ENCODE data around the gene PIK3R5.

The PIK3R5 gene

DNA sequence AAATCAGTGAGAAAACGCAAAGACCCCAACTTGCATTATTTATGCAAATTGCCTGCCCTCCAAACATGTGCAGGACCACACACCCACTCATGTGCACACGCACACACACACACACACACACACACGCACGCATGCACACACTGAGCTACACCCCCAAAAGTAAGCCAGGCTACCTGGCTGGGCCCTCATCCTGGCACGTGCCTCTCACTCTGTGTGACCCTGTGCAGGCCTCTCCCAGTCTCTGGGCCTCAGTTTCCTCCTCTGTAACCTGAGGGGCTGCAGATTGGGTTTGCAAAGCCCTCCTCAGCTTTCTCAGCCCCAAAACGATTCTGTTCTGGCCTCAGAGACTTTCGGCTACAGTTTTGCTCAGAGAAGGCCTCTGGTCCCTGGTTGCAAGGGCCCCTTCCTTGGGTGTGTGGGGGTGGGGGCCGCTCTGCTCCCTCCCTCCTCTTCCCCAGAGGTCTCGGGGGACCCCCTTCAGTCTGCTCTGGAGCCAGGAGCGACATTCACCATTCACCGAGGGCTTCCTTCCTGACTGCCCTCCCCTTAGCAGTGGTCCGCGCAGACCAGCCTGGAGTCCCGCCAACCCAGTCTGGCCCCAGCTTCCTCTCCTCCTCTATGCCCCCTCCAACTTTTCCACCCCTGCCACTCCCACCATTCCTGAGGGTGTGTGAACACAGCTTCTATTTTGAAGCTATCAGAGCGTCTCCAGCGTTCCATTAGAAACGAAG lies 92.6 kb downstream of the PIK3R5 start:
- Histone ChIP-seq H4K20me1 (ENCODE audit: low read depth, low read length) (no peaks in the 10 kb centered on the region), H3K4me3 (ENCODE audit: insufficient read depth, low read length, poor library complexity, severe bottlenecking) (no peak overlapping the region), H3F3A (ENCODE audit: insufficient read depth) (no peaks in the 10 kb centered on the region), H3K27ac (ENCODE audit: low read depth, low read length) (no peak overlapping the region), H3K4me2 (ENCODE audit: low read depth, low read length, poor library complexity, severe bottlenecking) (no peak overlapping the region), H3K36me3 (ENCODE audit: low read length) (no peaks in the 10 kb centered on the region), H3K27me3 (ENCODE audit: low read length) (no peaks in the 10 kb centered on the region), H3K9ac (ENCODE audit: low read length) (no peak overlapping the region), H3K9me2 (replicated peaks; ENCODE audit: insufficient read depth, low read length) (no peaks in the 10 kb centered on the region), H2AFZ (ENCODE audit: low read depth, low read length, severe bottlenecking) (no peak overlapping the region), H3K79me2 (ENCODE audit: insufficient read depth, low read length) (no peaks in the 10 kb centered on the region), H3K9me3 (ENCODE audit: insufficient read depth, low read length) (no peaks in the 10 kb centered on the region)
- TF ChIP-seq, protein P1, sequence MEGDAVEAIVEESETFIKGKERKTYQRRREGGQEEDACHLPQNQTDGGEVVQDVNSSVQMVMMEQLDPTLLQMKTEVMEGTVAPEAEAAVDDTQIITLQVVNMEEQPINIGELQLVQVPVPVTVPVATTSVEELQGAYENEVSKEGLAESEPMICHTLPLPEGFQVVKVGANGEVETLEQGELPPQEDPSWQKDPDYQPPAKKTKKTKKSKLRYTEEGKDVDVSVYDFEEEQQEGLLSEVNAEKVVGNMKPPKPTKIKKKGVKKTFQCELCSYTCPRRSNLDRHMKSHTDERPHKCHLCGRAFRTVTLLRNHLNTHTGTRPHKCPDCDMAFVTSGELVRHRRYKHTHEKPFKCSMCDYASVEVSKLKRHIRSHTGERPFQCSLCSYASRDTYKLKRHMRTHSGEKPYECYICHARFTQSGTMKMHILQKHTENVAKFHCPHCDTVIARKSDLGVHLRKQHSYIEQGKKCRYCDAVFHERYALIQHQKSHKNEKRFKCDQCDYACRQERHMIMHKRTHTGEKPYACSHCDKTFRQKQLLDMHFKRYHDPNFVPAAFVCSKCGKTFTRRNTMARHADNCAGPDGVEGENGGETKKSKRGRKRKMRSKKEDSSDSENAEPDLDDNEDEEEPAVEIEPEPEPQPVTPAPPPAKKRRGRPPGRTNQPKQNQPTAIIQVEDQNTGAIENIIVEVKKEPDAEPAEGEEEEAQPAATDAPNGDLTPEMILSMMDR (IDR thresholded peaks at IDR 0.05; ENCODE audit: insufficient read depth, low read length, poor library complexity, severe bottlenecking): no peak
- no peak for TF ChIP-seq EZH2phosphoT487 (conservative IDR thresholded peaks at IDR 0.05; ENCODE audit: low read length)

- H3K27me3 ChIP-seq (ENCODE audit: low read length): no peaks in the 10 kb centered on the region
- H4K20me1 ChIP-seq (ENCODE audit: low read depth, low read length): no peaks in the 10 kb centered on the region
- no peak overlapping the region for H3K9ac ChIP-seq (ENCODE audit: low read length)
- no peak overlapping the region for H2AFZ ChIP-seq (ENCODE audit: low read depth, low read length, severe bottlenecking)
- H3K9me2 ChIP-seq (replicated peaks; ENCODE audit: insufficient read depth, low read length): no peaks in the 10 kb centered on the region
- TF ChIP-seq, protein P1 (IDR thresholded peaks at IDR 0.05; ENCODE audit: insufficient read depth, low read length, poor library complexity, severe bottlenecking): no peak
- H3K79me2 ChIP-seq (ENCODE audit: insufficient read depth, low read length): no peaks in the 10 kb centered on the region
- H3K36me3 ChIP-seq (ENCODE audit: low read length): no peaks in the 10 kb centered on the region
- H3K4me3 ChIP-seq (ENCODE audit: insufficient read depth, low read length, poor library complexity, severe bottlenecking): no peak overlapping the region
- H3K27ac ChIP-seq (ENCODE audit: low read depth, low read length): no peak overlapping the region
- H3K4me2 ChIP-seq (ENCODE audit: low read depth, low read length, poor library complexity, severe bottlenecking): no peak overlapping the region
- no peaks in the 10 kb centered on the region for H3F3A ChIP-seq (ENCODE audit: insufficient read depth)
- no peaks in the 10 kb centered on the region for H3K9me3 ChIP-seq (ENCODE audit: insufficient read depth, low read length)
These were observed 93.3 kb downstream of the PIK3R5 start for GRCh38 chr17:8872036-8872704.

- H3K27ac ChIP-seq (ENCODE audit: low read depth, low read length): no peak overlapping the region
- no peaks in the 10 kb centered on the region for H3K27me3 ChIP-seq (ENCODE audit: low read length)
- no peaks in the 10 kb centered on the region for H3K36me3 ChIP-seq (ENCODE audit: low read length)
- no peaks in the 10 kb centered on the region for H3F3A ChIP-seq (ENCODE audit: insufficient read depth)
- H3K9me2 ChIP-seq (replicated peaks; ENCODE audit: insufficient read depth, low read length): no peaks in the 10 kb centered on the region
- H3K9me3 ChIP-seq (ENCODE audit: insufficient read depth, low read length): no peaks in the 10 kb centered on the region
- H4K20me1 ChIP-seq (ENCODE audit: low read depth, low read length): no peaks in the 10 kb centered on the region
- TF ChIP-seq, protein P1 (IDR thresholded peaks at IDR 0.05; ENCODE audit: insufficient read depth, low read length, poor library complexity, severe bottlenecking): no peak
- TF ChIP-seq EZH2phosphoT487 (conservative IDR thresholded peaks at IDR 0.05; ENCODE audit: low read length): no peak
- H3K79me2 ChIP-seq (ENCODE audit: insufficient read depth, low read length): no peaks in the 10 kb centered on the region
- no peak overlapping the region for H2AFZ ChIP-seq (ENCODE audit: low read depth, low read length, severe bottlenecking)
- no peak overlapping the region for H3K4me2 ChIP-seq (ENCODE audit: low read depth, low read length, poor library complexity, severe bottlenecking)
- no peak overlapping the region for H3K9ac ChIP-seq (ENCODE audit: low read length)
- H3K4me3 ChIP-seq (ENCODE audit: insufficient read depth, low read length, poor library complexity, severe bottlenecking): no peak overlapping the region
These were observed 94.4 kb downstream of the PIK3R5 start for GRCh38 chr17:8871081-8871581.

All from SU-DHL-6 (cell line).